ENCODE data around the gene FUBP1.
A peak's percentile ranks its signal among the peaks of the same experiment; 100 is the strongest.

The FUBP1 gene

GRCh38 chr1:78007677-78008341, 28.9 kb upstream of the FUBP1 start:
- no peak for TF ChIP-seq CTCF (conservative IDR thresholded peaks at IDR 0.05)
- TF ChIP-seq ZFX (IDR thresholded peaks at IDR 0.05), result no peak
- no peak overlapping the region for H3K27ac ChIP-seq

GRCh38 chr1:78006521-78006920, 27.6 kb upstream of the FUBP1 start:
- no peak overlapping the region for H3K27ac ChIP-seq
- TF ChIP-seq ZFX (IDR thresholded peaks at IDR 0.05) (no peak), CTCF (conservative IDR thresholded peaks at IDR 0.05) (no peak)

- H3K27ac ChIP-seq, result no peak overlapping the region
- no peak for TF ChIP-seq CTCF (conservative IDR thresholded peaks at IDR 0.05)
- no peak for TF ChIP-seq ZFX (IDR thresholded peaks at IDR 0.05)
Measured at GRCh38 chr1:78005755-78006154, 26.9 kb upstream of the FUBP1 start.

GRCh38 chr1:78005448-78005722, 26.5 kb upstream of the FUBP1 start:
- no peak overlapping the region for H3K27ac ChIP-seq
- no peak for TF ChIP-seq CTCF (conservative IDR thresholded peaks at IDR 0.05)
- TF ChIP-seq ZFX (IDR thresholded peaks at IDR 0.05), result no peak

- TF ChIP-seq CTCF (conservative IDR thresholded peaks at IDR 0.05) (no peak), ZFX (IDR thresholded peaks at IDR 0.05) (no peak)
- peak within 1 kb of the TSS; percentile 41; the same call in 1 of the 2 replicates for H3K27ac ChIP-seq
Measured at GRCh38 chr1:78004719-78005447, 26.0 kb upstream of the FUBP1 start, which contains the start of gene DNAJB4. DNAJB4 (plus strand) TSS chr1:78004939; CDS start chr1:78005111, 172 bp downstream.

GRCh38 chr1:78003882-78004718, 25.2 kb upstream of the FUBP1 start:
- peak overlapping the region; percentile 41; the same call in 1 of the 2 replicates for H3K27ac ChIP-seq
- TF ChIP-seq ZFX (IDR thresholded peaks at IDR 0.05), result no peak
- TF ChIP-seq CTCF (conservative IDR thresholded peaks at IDR 0.05), result no peak

Data from C4-2B (cell line).